AG04450 (cell line): ENCODE data around the gene PI4K2A. TPM values are rescaled to one million over a fixed set of nuclear protein-coding genes. Genes with fewer than 3 reads are reported as not detected.
A peak's percentile ranks its signal among the peaks of the same experiment; 100 is the strongest.
"Not testable (repeated sequence)": the region's sequence is repeated elsewhere in the genome, so short reads cannot be mapped to it uniquely, and the experiment has no call there.

ENCODE experiments used
- CTCF ChIA-PET: fragments of 300-600, 350-600 bp; formaldehyde crosslinking; extraction: SDS; loops from one replicate; lab custom pipeline; 2022; ENCODE audit warnings: antibody characterized with exemption, inconsistent platforms; lab: Charles Lee
- POLR2A ChIA-PET: fragments of 350-600 bp; formaldehyde crosslinking; extraction: SDS; loops from one replicate; lab custom pipeline; 2021; ENCODE audit warnings: antibody characterized with exemption, inconsistent platforms; lab: Yijun Ruan, JAX
- DNase-seq: peaks from one replicate; pipeline ENCODE4 v3.0.0-alpha.2; 2011; ENCODE audit warnings: low read depth, low spot score
- H3K27ac ChIP-seq: one replicate; pipeline ENCODE4 v1.5.1; 2012; ENCODE audit warnings: low read depth, low read length, control low read depth
- H3K27me3 ChIP-seq: one replicate; pipeline ENCODE4 v1.6.0; 2012; ENCODE audit warnings: low read length; ENCODE audit not compliant: control insufficient read depth, insufficient read depth
- H3K4me3 ChIP-seq: 2 replicates; pipeline ENCODE4 v1.5.1; 2011; ENCODE audit warnings: mild to moderate bottlenecking, low read depth, low read length, control low read depth
- H3K9me3 ChIP-seq: 2 replicates; pipeline ENCODE4 v1.5.1; 2012; ENCODE audit warnings: low read length; ENCODE audit not compliant: control insufficient read depth, insufficient read depth
- CTCF ChIP-seq: IDR thresholded peaks from 2 replicates; pipeline ENCODE4 v1.5.1; 2011; ENCODE audit warnings: low read depth, low read length, control low read depth, inconsistent platforms
- polyA plus RNA-seq: library from polyadenylated mRNA; depleted of rRNA; stranded (reverse); fragments of >200 nt; gene quantifications from 2 replicates; pipeline ENCODE4 v1.2.3, GENCODE V29; 2011

PI4K2A gene
- polyA plus RNA-seq, 1 experiment, result 35.6 TPM

- H3K27ac ChIP-seq, result no peak overlapping the region
- no peak for DNase-seq
- no peaks in the 10 kb centered on the region; the same call in 1 of the 2 replicates for H3K9me3 ChIP-seq
- no peak overlapping the region for H3K4me3 ChIP-seq
- POLR2A ChIA-PET, result no interaction called here
- no peak for TF ChIP-seq CTCF
- H3K27me3 ChIP-seq, result no peaks in the 10 kb centered on the region
- CTCF ChIA-PET, result interaction anchor here (0.7 to 1.4 kb wide), 2 partner anchors 32 to 33 kb away, joined by 3 to 6 read pairs; no protein-coding TSS in a partner anchor
Observed at GRCh38 chr10:97644936-97645335, 4.5 kb downstream of the PI4K2A start.

- no peak for DNase-seq
- H3K27ac ChIP-seq, result no peak overlapping the region
- ChIA-PET CTCF (interaction anchor here (1.2 to 1.3 kb wide), 2 partner anchors 17 to 184 kb away, joined by 3 read pairs; no protein-coding TSS in a partner anchor), POLR2A (interaction anchor here (1.6 kb wide), 1 partner anchor 38 kb away, joined by 7 read pairs; no protein-coding TSS in a partner anchor)
- no peaks in the 10 kb centered on the region for H3K9me3 ChIP-seq
- no peak for TF ChIP-seq CTCF
- H3K27me3 ChIP-seq, result no peaks in the 10 kb centered on the region
- H3K4me3 ChIP-seq, result no peak overlapping the region
Observed at GRCh38 chr10:97647556-97647955, 7.1 kb downstream of the PI4K2A start.

GRCh38 chr10:97648562-97649404, 8.3 kb downstream of the PI4K2A start:
- DNase-seq, result peak; percentile 59
- Histone ChIP-seq H3K27me3 (no peaks in the 10 kb centered on the region), H3K27ac (peak overlapping the region; percentile 67), H3K4me3 (no peak overlapping the region), H3K9me3 (no peaks in the 10 kb centered on the region)
- ChIA-PET POLR2A (interaction anchor here (0.7 to 1.7 kb wide), 5 partner anchors 9 to 41 kb away, joined by 3 to 10 read pairs (median 7); partner anchors contain the start of genes AVPI1 and PI4K2A), CTCF (interaction anchor here (0.7 to 1.8 kb wide), 6 partner anchors 18 to 185 kb away, joined by 3 to 13 read pairs (median 6); partner anchors contain the start of gene ANKRD2)
- no peak for TF ChIP-seq CTCF

- not testable (repeated sequence) for H3K4me3 ChIP-seq, H3K27me3 ChIP-seq, DNase-seq, H3K9me3 ChIP-seq
- peak overlapping the region; percentile 67 for H3K27ac ChIP-seq
- CTCF ChIA-PET, result interaction anchor here (0.6 to 1.8 kb wide), 5 partner anchors 27 to 185 kb away, joined by 3 to 13 read pairs (median 5); partner anchors contain the start of gene ANKRD2
- POLR2A ChIA-PET, result interaction anchor here (1.0 to 1.7 kb wide), 3 partner anchors 9 to 38 kb away, joined by 5 to 10 read pairs (median 7); partner anchors contain the start of genes AVPI1 and PI4K2A
Observed at GRCh38 chr10:97649405-97649750, 8.9 kb downstream of the PI4K2A start.

- peak overlapping the region; percentile 22 for H3K27ac ChIP-seq
- TF ChIP-seq CTCF, result no peak
- no peak overlapping the region for H3K4me3 ChIP-seq
- POLR2A ChIA-PET, result no interaction called here
- no peaks in the 10 kb centered on the region for H3K27me3 ChIP-seq
- DNase-seq, result no peak
- CTCF ChIA-PET, result no interaction called here
- H3K9me3 ChIP-seq, result no peaks in the 10 kb centered on the region
Observed at GRCh38 chr10:97650726-97651125, 10.3 kb downstream of the PI4K2A start.
